ENCODE results near the gene OR2AT4.
"Not testable (repeated sequence)": the region's sequence is repeated elsewhere in the genome, so short reads cannot be mapped to it uniquely, and the experiment has no call there.

Gene OR2AT4

GRCh38 chr11:75056814-75057213 lies 39.9 kb downstream of the OR2AT4 start:
- H3K27ac ChIP-seq, result no peak overlapping the region
- no peak for TF ChIP-seq ZFX (IDR thresholded peaks at IDR 0.05)
- no peak for TF ChIP-seq CTCF (conservative IDR thresholded peaks at IDR 0.05)

- TF ChIP-seq ZFX (IDR thresholded peaks at IDR 0.05), result no peak
- no peak for TF ChIP-seq CTCF (conservative IDR thresholded peaks at IDR 0.05)
- no peak overlapping the region for H3K27ac ChIP-seq
These were observed 41.2 kb downstream of the OR2AT4 start for GRCh38 chr11:75055511-75055910.

- TF ChIP-seq CTCF (conservative IDR thresholded peaks at IDR 0.05), result no peak
- TF ChIP-seq ZFX (IDR thresholded peaks at IDR 0.05), result no peak
- H3K27ac ChIP-seq, result no peak overlapping the region
These were observed 44.2 kb downstream of the OR2AT4 start for GRCh38 chr11:75052457-75052856.

GRCh38 chr11:75051043-75051442 lies 45.6 kb downstream of the OR2AT4 start:
- no peak overlapping the region for H3K27ac ChIP-seq
- TF ChIP-seq ZFX (IDR thresholded peaks at IDR 0.05), result no peak

GRCh38 chr11:75050516-75050915 lies 46.2 kb downstream of the OR2AT4 start:
- TF ChIP-seq ZFX (IDR thresholded peaks at IDR 0.05) (no peak), CTCF (conservative IDR thresholded peaks at IDR 0.05) (no peak)
- H3K27ac ChIP-seq, result no peak overlapping the region

- H3K27ac ChIP-seq, result not testable (repeated sequence)
These were observed 47.0 kb downstream of the OR2AT4 start for GRCh38 chr11:75049501-75050266.

GRCh38 chr11:75047191-75047590 lies 49.5 kb downstream of the OR2AT4 start:
- no peak for TF ChIP-seq ZFX (IDR thresholded peaks at IDR 0.05)
- TF ChIP-seq CTCF (conservative IDR thresholded peaks at IDR 0.05), result no peak
- H3K27ac ChIP-seq, result no peak overlapping the region

GRCh38 chr11:75046668-75047067 lies 50.0 kb downstream of the OR2AT4 start:
- not testable (repeated sequence) for H3K27ac ChIP-seq

GRCh38 chr11:75044381-75045170 lies 52.1 kb downstream of the OR2AT4 start:
- not testable (repeated sequence) for H3K27ac ChIP-seq

- not testable (repeated sequence) for H3K27ac ChIP-seq
These were observed 54.9 kb downstream of the OR2AT4 start for GRCh38 chr11:75041821-75042220.

All from C4-2B (cell line).